ENCODE data around the gene MTA1. TPM values are rescaled to one million over a fixed set of nuclear protein-coding genes. Genes with fewer than 3 reads are reported as not detected.

Gene MTA1
- total and polyA plus RNA-seq, 2 donors (not counting 1 experiment from before 2014, with no cell fraction given): 137 to 147 TPM

GRCh38 chr14:105471297-105471821, 51.7 kb downstream of the MTA1 start:
- H3K27ac Mint-ChIP-seq: no peak overlapping the region
- H3K79me2 ChIP-seq (ENCODE audit: control insufficient read depth, insufficient read depth, low read length): no peaks in the 10 kb centered on the region
- H3K4me2 ChIP-seq (replicated peaks; ENCODE audit: low read depth, low read length, poor library complexity, severe bottlenecking): no peak overlapping the region
- TF ChIP-seq EZH2 (IDR thresholded peaks at IDR 0.05; ENCODE audit: borderline replicate concordance, insufficient read depth, low read depth, low read length, poor library complexity, severe bottlenecking) (no peak), CTCF (IDR thresholded peaks at IDR 0.05) (no peak)
- H4K20me1 ChIP-seq (ENCODE audit: control insufficient read depth, insufficient read depth, low read length, poor library complexity, severe bottlenecking): peaks cover 15% of the 10 kb centered on the region
- 61% methylated on average over 16 of the region's 19 CpGs for WGBS (ENCODE audit: insufficient coverage)
- no peaks in the 10 kb centered on the region for H3K27me3 Mint-ChIP-seq
- peaks cover 0 to 37% (median 8%) of the 10 kb centered on the region in 4 experiments for H3K27me3 ChIP-seq (replicated peaks in 1 of 4; ENCODE audit: control extremely low read depth in 1 of 4, control insufficient read depth in 3 of 4, insufficient read depth in 4 of 4, low read length in 3 of 4)
- H3K4me3 Mint-ChIP-seq: no peak overlapping the region
- peaks cover 0 to 23% (median 0%) of the 10 kb centered on the region in 3 donors for H3K9me3 ChIP-seq (ENCODE audit: control extremely low read depth in 1 of 3, control insufficient read depth in 2 of 3, insufficient read depth in 1 of 3, low read length in 2 of 3)
- no peak for DNase-seq
- peaks cover 25 to 31% of the 10 kb centered on the region in 2 donors for H3K4me1 ChIP-seq (ENCODE audit: control insufficient read depth in 2 of 2, insufficient read depth in 2 of 2, low read length in 2 of 2)
- no peaks in the 10 kb centered on the region for H3K9me3 Mint-ChIP-seq (ENCODE audit: insufficient read depth)
- ATAC-seq (ENCODE audit: low read depth): no peak
- peaks cover 0 to 7% of the 10 kb centered on the region in 2 experiments for H3K36me3 ChIP-seq (replicated peaks in 1 of 2; ENCODE audit: control extremely low read depth in 1 of 2, control insufficient read depth in 1 of 2, extremely low read depth in 1 of 2, insufficient read depth in 2 of 2, low read length in 1 of 2)
- no peak overlapping the region for H3K4me3 ChIP-seq (ENCODE audit: control extremely low read depth in 1 of 5, extremely low read depth in 1 of 5, insufficient read depth in 1 of 5, low read depth in 2 of 5, low read length in 4 of 5)
- no peak overlapping the region for H3K9ac ChIP-seq (ENCODE audit: low read length)
- peaks cover 24% of the 10 kb centered on the region for H3K4me1 Mint-ChIP-seq
- ChIA-PET POLR2A (no interaction called here), CTCF (interaction anchor here (1.4 to 2.6 kb wide), 4 partner anchors 10 to 57 kb away, joined by 4 to 9 read pairs (median 7); partner anchors contain the start of gene TEDC1)
- intact Hi-C loops (cut with micrococcal nuclease): no loop called here
- H2AFZ ChIP-seq (ENCODE audit: insufficient read depth, low read depth, low read length, poor library complexity, severe bottlenecking): no peak overlapping the region
- no peak overlapping the region for H3K27ac ChIP-seq (ENCODE audit: low read length in 2 of 2)

GRCh38 chr14:105471823-105472485, 52.3 kb downstream of the MTA1 start:
- Histone ChIP-seq H2AFZ (ENCODE audit: insufficient read depth, low read depth, low read length, poor library complexity, severe bottlenecking) (no peak overlapping the region), H3K4me2 (replicated peaks; ENCODE audit: low read depth, low read length, poor library complexity, severe bottlenecking) (no peak overlapping the region), H3K36me3 (replicated peaks in 1 of 2; ENCODE audit: control extremely low read depth in 1 of 2, control insufficient read depth in 1 of 2, extremely low read depth in 1 of 2, insufficient read depth in 2 of 2, low read length in 1 of 2) (peaks cover 0 to 7% of the 10 kb centered on the region in 2 experiments), H3K4me3 (ENCODE audit: control extremely low read depth in 1 of 5, extremely low read depth in 1 of 5, insufficient read depth in 1 of 5, low read depth in 2 of 5, low read length in 4 of 5) (no peak overlapping the region), H4K20me1 (ENCODE audit: control insufficient read depth, insufficient read depth, low read length, poor library complexity, severe bottlenecking) (peaks cover 15% of the 10 kb centered on the region), H3K27me3 (replicated peaks in 1 of 4; ENCODE audit: control extremely low read depth in 1 of 4, control insufficient read depth in 3 of 4, insufficient read depth in 4 of 4, low read length in 3 of 4) (peaks cover 0 to 43% (median 11%) of the 10 kb centered on the region in 4 experiments), H3K4me1 (ENCODE audit: control insufficient read depth in 2 of 2, insufficient read depth in 2 of 2, low read length in 2 of 2) (peaks cover 31 to 37% of the 10 kb centered on the region in 2 donors), H3K79me2 (ENCODE audit: control insufficient read depth, insufficient read depth, low read length) (no peaks in the 10 kb centered on the region), H3K9ac (ENCODE audit: low read length) (no peak overlapping the region), H3K9me3 (ENCODE audit: control extremely low read depth in 1 of 3, control insufficient read depth in 2 of 3, insufficient read depth in 1 of 3, low read length in 2 of 3) (peaks cover 0 to 27% (median 0%) of the 10 kb centered on the region in 3 donors), H3K27ac (ENCODE audit: low read length in 2 of 2) (no peak overlapping the region)
- CTCF ChIA-PET: interaction anchor here (1.4 to 2.6 kb wide), 3 partner anchors 9 to 20 kb away, joined by 7 to 9 read pairs (median 7); partner anchors contain the start of gene TEDC1
- Mint-ChIP-seq H3K4me3 (peak overlapping the region; percentile 23), H3K27me3 (no peaks in the 10 kb centered on the region), H3K4me1 (peaks cover 29% of the 10 kb centered on the region), H3K9me3 (ENCODE audit: insufficient read depth) (no peaks in the 10 kb centered on the region), H3K27ac (no peak overlapping the region)
- DNase-seq (no peak), ATAC-seq (ENCODE audit: low read depth) (no peak)
- POLR2A ChIA-PET: interaction anchor here (0.5 to 0.6 kb wide), 2 partner anchors 180 to 670 kb away, joined by 3 to 13 read pairs; no protein-coding TSS in a partner anchor
- WGBS (ENCODE audit: insufficient coverage): 87% methylated on average over 3 of the region's 8 CpGs
- intact Hi-C loops (cut with micrococcal nuclease): no loop called here
- no peak for TF ChIP-seq CTCF (IDR thresholded peaks at IDR 0.05)
